Measurements from ENCODE around the gene IKBIP. TPM values are rescaled to one million over a fixed set of nuclear protein-coding genes. Genes with fewer than 3 reads are reported as not detected.
"Not testable (repeated sequence)": the region's sequence is repeated elsewhere in the genome, so short reads cannot be mapped to it uniquely, and the experiment has no call there.

The IKBIP gene
- total RNA-seq, 1 experiment from 2014 or later = 16.5 TPM

GRCh38 chr12:98644433-98644711 lies 216 bp downstream of the IKBIP start:
- Histone ChIP-seq H3K4me2 (ENCODE audit: insufficient read depth, insufficient read length, low read length) (peak overlapping the region; percentile 88), H3K79me1 (ENCODE audit: insufficient read depth, low read depth, low read length, poor library complexity, severe bottlenecking) (no peaks in the 10 kb centered on the region), H2BK5ac (ENCODE audit: insufficient read length, low read length) (no peak overlapping the region), H3K56ac (ENCODE audit: insufficient read length, low read depth, low read length) (no peak overlapping the region), H2BK15ac (ENCODE audit: low read depth, low read length) (no peak overlapping the region), H3K14ac (ENCODE audit: insufficient read depth, low read length) (no peak overlapping the region), H2AK5ac (ENCODE audit: insufficient read length, low read length) (no peak overlapping the region), H2AFZ (ENCODE audit: low read length) (no peak overlapping the region), H3K4me1 (ENCODE audit: insufficient read depth, low read length) (no peaks in the 10 kb centered on the region; the same call in 1 of the 2 replicates), H4K91ac (ENCODE audit: insufficient read length, low read depth, low read length) (no peak overlapping the region), H3K18ac (ENCODE audit: insufficient read length, low read depth, low read length) (no peak overlapping the region), H3K23ac (ENCODE audit: insufficient read length, low read depth, low read length) (no peak overlapping the region), H3K9ac (ENCODE audit: extremely low read depth, insufficient read length, low read length) (peak overlapping the region; percentile 54), H3K23me2 (ENCODE audit: insufficient read length, low read depth, low read length, poor library complexity, severe bottlenecking) (no peaks in the 10 kb centered on the region), H2BK120ac (ENCODE audit: low read depth, low read length, poor library complexity, severe bottlenecking) (no peak overlapping the region), H2BK12ac (ENCODE audit: insufficient read length, low read depth, low read length) (no peak overlapping the region), H4K20me1 (ENCODE audit: control insufficient read depth, insufficient read depth, insufficient read length) (peaks cover 3% of the 10 kb centered on the region), H3K27me3 (ENCODE audit: insufficient read depth, low read length) (no peaks in the 10 kb centered on the region), H3K27ac (ENCODE audit: insufficient read length, low read depth, low read length) (no peak overlapping the region), H3K9me3 (ENCODE audit: control insufficient read depth, low read depth, low read length) (no peaks in the 10 kb centered on the region), H3T11ph (ENCODE audit: low read length) (no peak overlapping the region), H3K4ac (ENCODE audit: low read depth, low read length) (no peak overlapping the region), H4K5ac (ENCODE audit: insufficient read length, low read depth, low read length) (no peak overlapping the region), H2BK20ac (ENCODE audit: low read depth, low read length, poor library complexity, severe bottlenecking) (no peak overlapping the region), H4K8ac (replicated peaks; ENCODE audit: insufficient read length, low read depth, low read length) (no peak overlapping the region), H3K79me2 (ENCODE audit: insufficient read depth, low read length) (no peaks in the 10 kb centered on the region; the same call in 1 of the 2 replicates)
- no CpG with 5 or more reads among the region's 20 CpGs for whole genome bisulfite sequencing (ENCODE audit: extremely low coverage, insufficient read length, low lambda C conversion rate)
- peak overlapping the region; percentile 89 to 96 (median 95); a peak in 6 of 7 replicates for H3K27ac Mint-ChIP-seq
- H3K9me3 Mint-ChIP-seq = no peaks in the 10 kb centered on the region; a peak in 1 of 5 replicates
- peak; percentile 79 for DNase-seq
- no peak for TF ChIP-seq CTCF (conservative IDR thresholded peaks at IDR 0.05)
- H3K36me3 Mint-ChIP-seq (ENCODE audit: insufficient read depth in 1 of 3, low read depth in 3 of 3) = peaks cover 3 to 17% (median 7%) of the 10 kb centered on the region in 3 experiments
- peaks cover 12 to 18% of the 10 kb centered on the region in 2 experiments for H3K4me1 Mint-ChIP-seq
- H3K4me3 Mint-ChIP-seq = peak overlapping the region; percentile 94 to 97
- H3K27me3 Mint-ChIP-seq (ENCODE audit: low read depth) = no peaks in the 10 kb centered on the region

- H3K23ac ChIP-seq (ENCODE audit: insufficient read length, low read depth, low read length); H3K79me1 ChIP-seq (ENCODE audit: insufficient read depth, low read depth, low read length, poor library complexity, severe bottlenecking); DNase-seq; H2AK5ac ChIP-seq (ENCODE audit: insufficient read length, low read length); H2BK20ac ChIP-seq (ENCODE audit: low read depth, low read length, poor library complexity, severe bottlenecking); H2BK5ac ChIP-seq (ENCODE audit: insufficient read length, low read length); H4K5ac ChIP-seq (ENCODE audit: insufficient read length, low read depth, low read length); H3K36me3 Mint-ChIP-seq (ENCODE audit: insufficient read depth in 1 of 3, low read depth in 3 of 3); H4K8ac ChIP-seq (replicated peaks; ENCODE audit: insufficient read length, low read depth, low read length); H2BK120ac ChIP-seq (ENCODE audit: low read depth, low read length, poor library complexity, severe bottlenecking); H3K4me2 ChIP-seq (ENCODE audit: insufficient read depth, insufficient read length, low read length); H3K4me1 ChIP-seq (ENCODE audit: insufficient read depth, low read length); H4K91ac ChIP-seq (ENCODE audit: insufficient read length, low read depth, low read length); H3T11ph ChIP-seq (ENCODE audit: low read length); H3K9ac ChIP-seq (ENCODE audit: extremely low read depth, insufficient read length, low read length); H3K18ac ChIP-seq (ENCODE audit: insufficient read length, low read depth, low read length); H3K27ac ChIP-seq (ENCODE audit: insufficient read length, low read depth, low read length); H2BK15ac ChIP-seq (ENCODE audit: low read depth, low read length); H4K20me1 ChIP-seq (ENCODE audit: control insufficient read depth, insufficient read depth, insufficient read length); H3K27me3 ChIP-seq (ENCODE audit: insufficient read depth, low read length); H3K9me3 Mint-ChIP-seq; H3K23me2 ChIP-seq (ENCODE audit: insufficient read length, low read depth, low read length, poor library complexity, severe bottlenecking); H3K4ac ChIP-seq (ENCODE audit: low read depth, low read length); H3K27ac Mint-ChIP-seq; H3K14ac ChIP-seq (ENCODE audit: insufficient read depth, low read length); H3K56ac ChIP-seq (ENCODE audit: insufficient read length, low read depth, low read length); H3K27me3 Mint-ChIP-seq (ENCODE audit: low read depth); H2AFZ ChIP-seq (ENCODE audit: low read length); H3K79me2 ChIP-seq (ENCODE audit: insufficient read depth, low read length); H3K9me3 ChIP-seq (ENCODE audit: control insufficient read depth, low read depth, low read length); H2BK12ac ChIP-seq (ENCODE audit: insufficient read length, low read depth, low read length): not testable (repeated sequence)
- Mint-ChIP-seq H3K4me1 (peaks cover 12 to 18% of the 10 kb centered on the region in 2 experiments), H3K4me3 (peak overlapping the region; percentile 94 to 97)
- no CpG with 5 or more reads among the region's 5 CpGs for WGBS (ENCODE audit: extremely low coverage, insufficient read length, low lambda C conversion rate)
These were observed 1.8 kb downstream of the IKBIP start for GRCh38 chr12:98642801-98643200.

Measured in H9 (cell line).